ENCODE measurements around the gene OPHN1. TPM values are rescaled to one million over a fixed set of nuclear protein-coding genes. Genes with fewer than 3 reads are reported as not detected.

OPHN1 gene
- total and polyA plus RNA-seq, 10 of the 15 experiments (the other 5 are each of a cell fraction or from before 2014, with no cell fraction given) = under 0.01 to 0.03 (median 0.03) TPM; not detected in 6

DNA sequence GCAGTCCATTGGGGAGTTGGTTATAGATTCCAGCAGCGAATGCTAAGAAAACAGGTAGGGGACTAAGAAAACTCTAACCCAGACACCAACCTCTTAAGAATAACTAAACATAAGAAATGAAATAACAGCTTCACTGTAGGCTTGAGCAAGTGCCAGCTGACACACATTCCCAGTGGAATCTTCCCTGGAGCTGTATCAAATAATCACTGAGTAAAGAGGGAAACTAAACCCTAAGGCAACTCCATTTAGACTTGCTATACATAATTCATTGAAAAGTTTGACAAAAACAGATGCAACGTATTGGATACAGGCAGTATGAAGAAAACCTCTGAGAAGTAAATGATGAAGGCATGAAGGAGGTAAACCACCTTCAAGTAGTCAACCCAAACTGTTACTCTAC lies 293.5 kb downstream of the OPHN1 start:
- no peak overlapping the region for H2AFZ ChIP-seq (ENCODE audit: control insufficient read depth, low read depth, low read length)
- ChIA-PET RAD21 (ENCODE audit: unreplicated experiment) (no interaction called here), POLR2A (no interaction called here), SMC1A (ENCODE audit: uncharacterized antibody, unreplicated experiment) (no interaction called here), CTCF (no interaction called here)
- H4K20me1 ChIP-seq (ENCODE audit: control insufficient read depth, insufficient read depth) = no peaks in the 10 kb centered on the region
- FAIRE-seq = no peak
- no peaks in the 10 kb centered on the region for H3K4me1 ChIP-seq (ENCODE audit: control insufficient read depth, insufficient read depth, low read length)
- in situ Hi-C loops (cut with MboI) (no loop called here), intact Hi-C loops (cut with micrococcal nuclease; ENCODE audit: unreplicated experiment) (no loop called here)
- H3K4me2 ChIP-seq (ENCODE audit: control insufficient read depth, insufficient read depth) = no peak overlapping the region
- H3K27me3 ChIP-seq (replicated peaks in 1 of 2; ENCODE audit: control insufficient read depth in 2 of 2, insufficient read depth in 2 of 2, low read length in 1 of 2) = no peaks in the 10 kb centered on the region
- WGBS (ENCODE audit: insufficient coverage, insufficient replicate concordance, low lambda C conversion rate, missing lambda C conversion rate) = 0% methylated on average over 2 of the region's 2 CpGs
- H3K27ac ChIP-seq (ENCODE audit: control insufficient read depth, insufficient read depth) = no peak overlapping the region
- no peak for ATAC-seq
- H3K79me2 ChIP-seq (ENCODE audit: control insufficient read depth, insufficient read depth, low read length) = no peaks in the 10 kb centered on the region
- no peak overlapping the region for H3K4me3 ChIP-seq
- BruUV-seq (replicated peaks) = no TSS peak
- no peak overlapping the region for H3K9ac ChIP-seq (ENCODE audit: control insufficient read depth, insufficient read depth, low read length)
- DNase-seq (ENCODE audit: low read depth, low spot score) = no peak
- no peaks in the 10 kb centered on the region for H3K9me3 ChIP-seq (replicated peaks; ENCODE audit: control insufficient read depth, insufficient read depth, low read length)
- TF ChIP-seq YBX1 (IDR thresholded peaks at IDR 0.05) = no peak
- no peaks in the 10 kb centered on the region for H3K36me3 ChIP-seq (ENCODE audit: control insufficient read depth in 2 of 2, insufficient read depth in 2 of 2, low read length in 1 of 2)

DNA sequence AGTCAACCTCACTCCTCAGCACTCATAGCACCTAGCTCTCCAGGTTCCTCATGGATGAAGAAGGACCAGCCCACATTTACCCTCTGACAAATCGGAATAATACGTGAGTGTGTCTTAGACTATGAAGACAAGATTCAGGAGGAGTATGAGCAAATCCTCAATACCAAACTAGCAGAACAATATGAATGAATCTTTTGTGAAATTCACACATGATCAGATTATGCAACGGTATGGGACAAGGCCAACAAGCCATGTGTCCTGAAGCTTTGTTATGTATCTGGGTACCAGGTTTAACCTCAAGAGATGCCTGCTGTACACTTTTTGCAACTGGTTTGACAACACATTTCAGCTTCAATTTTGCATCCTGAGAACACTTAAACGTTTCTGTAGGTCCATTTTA lies 300.1 kb downstream of the OPHN1 start:
- Histone ChIP-seq H3K4me1 (ENCODE audit: control insufficient read depth, insufficient read depth, low read length) (no peaks in the 10 kb centered on the region), H3K79me2 (ENCODE audit: control insufficient read depth, insufficient read depth, low read length) (no peaks in the 10 kb centered on the region), H3K27me3 (replicated peaks in 1 of 2; ENCODE audit: control insufficient read depth in 2 of 2, insufficient read depth in 2 of 2, low read length in 1 of 2) (no peaks in the 10 kb centered on the region), H3K4me3 (no peak overlapping the region), H3K9ac (ENCODE audit: control insufficient read depth, insufficient read depth, low read length) (no peak overlapping the region), H2AFZ (ENCODE audit: control insufficient read depth, low read depth, low read length) (no peak overlapping the region), H3K27ac (ENCODE audit: control insufficient read depth, insufficient read depth) (no peak overlapping the region), H4K20me1 (ENCODE audit: control insufficient read depth, insufficient read depth) (no peaks in the 10 kb centered on the region), H3K9me3 (replicated peaks; ENCODE audit: control insufficient read depth, insufficient read depth, low read length) (no peaks in the 10 kb centered on the region), H3K36me3 (ENCODE audit: control insufficient read depth in 2 of 2, insufficient read depth in 2 of 2, low read length in 1 of 2) (no peaks in the 10 kb centered on the region), H3K4me2 (ENCODE audit: control insufficient read depth, insufficient read depth) (no peak overlapping the region)
- CTCF ChIA-PET = interaction anchor here (0.6 to 1.2 kb wide), 2 partner anchors 14 to 445 kb away, joined by 3 read pairs; no protein-coding TSS in a partner anchor
- SMC1A ChIA-PET (ENCODE audit: uncharacterized antibody, unreplicated experiment) = no interaction called here
- FAIRE-seq (no peak), ATAC-seq (no peak), DNase-seq (ENCODE audit: low read depth, low spot score) (no peak)
- no TSS peak for BruUV-seq (replicated peaks)
- POLR2A ChIA-PET = interaction anchor here (0.7 kb wide), 1 partner anchor 38 kb away, joined by 4 read pairs; no protein-coding TSS in a partner anchor
- TF ChIP-seq, protein P1, sequence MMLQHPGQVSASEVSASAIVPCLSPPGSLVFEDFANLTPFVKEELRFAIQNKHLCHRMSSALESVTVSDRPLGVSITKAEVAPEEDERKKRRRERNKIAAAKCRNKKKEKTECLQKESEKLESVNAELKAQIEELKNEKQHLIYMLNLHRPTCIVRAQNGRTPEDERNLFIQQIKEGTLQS (IDR thresholded peaks at IDR 0.05; ENCODE audit: borderline replicate concordance, extremely low read depth, low read depth, low read length) = no peak
- TF ChIP-seq ZBED1 (IDR thresholded peaks at IDR 0.05; ENCODE audit: borderline replicate concordance) (no peak), PAX8 (IDR thresholded peaks at IDR 0.05) (no peak), GABPA (IDR thresholded peaks at IDR 0.05; ENCODE audit: low read depth) (no peak), PAX5 (IDR thresholded peaks at IDR 0.05; ENCODE audit: borderline replicate concordance, low read depth, low read length) (no peak), ZNF274 (IDR thresholded peaks at IDR 0.05; ENCODE audit: insufficient read depth, insufficient read length) (no peak), HDAC6 (IDR thresholded peaks at IDR 0.05; ENCODE audit: unreplicated experiment) (no peak), IKZF2 (IDR thresholded peaks at IDR 0.05) (no peak)
- TF ChIP-seq, protein P2, sequence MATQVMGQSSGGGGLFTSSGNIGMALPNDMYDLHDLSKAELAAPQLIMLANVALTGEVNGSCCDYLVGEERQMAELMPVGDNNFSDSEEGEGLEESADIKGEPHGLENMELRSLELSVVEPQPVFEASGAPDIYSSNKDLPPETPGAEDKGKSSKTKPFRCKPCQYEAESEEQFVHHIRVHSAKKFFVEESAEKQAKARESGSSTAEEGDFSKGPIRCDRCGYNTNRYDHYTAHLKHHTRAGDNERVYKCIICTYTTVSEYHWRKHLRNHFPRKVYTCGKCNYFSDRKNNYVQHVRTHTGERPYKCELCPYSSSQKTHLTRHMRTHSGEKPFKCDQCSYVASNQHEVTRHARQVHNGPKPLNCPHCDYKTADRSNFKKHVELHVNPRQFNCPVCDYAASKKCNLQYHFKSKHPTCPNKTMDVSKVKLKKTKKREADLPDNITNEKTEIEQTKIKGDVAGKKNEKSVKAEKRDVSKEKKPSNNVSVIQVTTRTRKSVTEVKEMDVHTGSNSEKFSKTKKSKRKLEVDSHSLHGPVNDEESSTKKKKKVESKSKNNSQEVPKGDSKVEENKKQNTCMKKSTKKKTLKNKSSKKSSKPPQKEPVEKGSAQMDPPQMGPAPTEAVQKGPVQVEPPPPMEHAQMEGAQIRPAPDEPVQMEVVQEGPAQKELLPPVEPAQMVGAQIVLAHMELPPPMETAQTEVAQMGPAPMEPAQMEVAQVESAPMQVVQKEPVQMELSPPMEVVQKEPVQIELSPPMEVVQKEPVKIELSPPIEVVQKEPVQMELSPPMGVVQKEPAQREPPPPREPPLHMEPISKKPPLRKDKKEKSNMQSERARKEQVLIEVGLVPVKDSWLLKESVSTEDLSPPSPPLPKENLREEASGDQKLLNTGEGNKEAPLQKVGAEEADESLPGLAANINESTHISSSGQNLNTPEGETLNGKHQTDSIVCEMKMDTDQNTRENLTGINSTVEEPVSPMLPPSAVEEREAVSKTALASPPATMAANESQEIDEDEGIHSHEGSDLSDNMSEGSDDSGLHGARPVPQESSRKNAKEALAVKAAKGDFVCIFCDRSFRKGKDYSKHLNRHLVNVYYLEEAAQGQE (IDR thresholded peaks at IDR 0.05; ENCODE audit: low read depth, low read length) = no peak
- RAD21 ChIA-PET (ENCODE audit: unreplicated experiment) = no interaction called here
- WGBS (ENCODE audit: insufficient coverage, insufficient replicate concordance, low lambda C conversion rate, missing lambda C conversion rate) = 54% methylated on average over 4 of the region's 4 CpGs
- in situ Hi-C loops (cut with MboI) (no loop called here), intact Hi-C loops (cut with micrococcal nuclease; ENCODE audit: unreplicated experiment) (no loop called here)
